GM12892 (cell line): ENCODE measurements around the gene EXD3.
A peak's percentile ranks its signal among the peaks of the same experiment; 100 is the strongest.
"Not testable (repeated sequence)": the region's sequence is repeated elsewhere in the genome, so short reads cannot be mapped to it uniquely, and the experiment has no call there.

Experiments
- DNase-seq: peaks from one replicate; pipeline ENCODE4 v3.0.0; 2011; ENCODE audit not compliant: insufficient read length
- FAIRE-seq: peaks from 2 replicates; lab custom pipeline; 2011; peaks lifted over from hg19 to GRCh38; lab: Jason Lieb, UNC
- POLR2A ChIP-seq: IDR thresholded peaks from 2 replicates; pipeline ENCODE4 v1.6.1; 2011; ENCODE audit warnings: low read depth, low read length, control low read depth
- POLR2AphosphoS5 ChIP-seq: IDR thresholded peaks from 2 replicates; pipeline ENCODE4 v1.6.1; 2011; ENCODE audit warnings: low read depth, low read length, control low read depth
- TAF1 ChIP-seq: IDR thresholded peaks from 2 replicates; pipeline ENCODE4 v1.6.1; 2011; ENCODE audit warnings: low read depth, mild to moderate bottlenecking, control low read depth, low read length, borderline replicate concordance

EXD3 gene

DNA sequence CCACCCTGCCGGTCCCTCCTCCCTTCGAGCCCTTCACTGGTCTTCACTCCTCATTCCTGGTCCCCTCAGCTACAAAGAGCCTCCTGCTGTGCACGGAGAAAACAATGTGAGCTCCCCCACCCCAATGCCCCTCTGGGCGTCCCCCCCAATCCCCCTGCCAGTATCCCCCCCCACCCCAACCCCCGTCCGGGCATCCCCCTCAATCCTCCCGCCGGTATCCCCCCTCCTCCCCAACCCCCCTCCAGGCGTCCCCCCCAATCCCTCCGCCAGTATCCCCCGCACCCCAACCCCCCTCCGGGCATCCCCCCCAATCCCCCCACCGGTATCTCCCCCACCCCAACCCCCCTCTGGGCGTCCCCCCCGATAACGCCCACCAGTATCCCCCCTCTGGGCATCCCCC, 42.8 kb downstream of the EXD3 start:
- no peak for TF ChIP-seq TAF1
- DNase-seq = no peak
- no peak for FAIRE-seq

DNA sequence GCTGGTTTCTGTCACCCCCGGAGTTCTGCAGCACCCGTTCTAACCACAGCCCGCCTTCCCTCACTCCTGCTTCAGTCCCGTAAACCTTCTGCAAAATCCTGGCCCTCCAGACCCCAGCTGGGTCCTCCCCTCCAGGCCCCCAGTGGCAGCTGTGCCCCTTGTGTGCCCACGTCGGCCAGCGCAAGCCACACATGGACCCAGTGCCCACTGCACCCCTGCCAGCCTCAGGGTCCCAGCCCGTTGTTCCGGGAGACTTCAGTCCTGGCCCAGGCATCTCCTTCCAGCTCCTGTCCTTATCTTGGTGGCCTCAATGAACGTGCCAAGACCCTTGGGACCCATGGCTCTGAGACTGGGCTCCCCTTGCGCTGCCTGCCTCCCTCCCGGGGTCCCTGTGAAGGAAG, 43.2 kb downstream of the EXD3 start:
- no peak for FAIRE-seq
- no peak for DNase-seq
- TF ChIP-seq POLR2A (no peak), TAF1 (no peak), POLR2AphosphoS5 (no peak)

DNA sequence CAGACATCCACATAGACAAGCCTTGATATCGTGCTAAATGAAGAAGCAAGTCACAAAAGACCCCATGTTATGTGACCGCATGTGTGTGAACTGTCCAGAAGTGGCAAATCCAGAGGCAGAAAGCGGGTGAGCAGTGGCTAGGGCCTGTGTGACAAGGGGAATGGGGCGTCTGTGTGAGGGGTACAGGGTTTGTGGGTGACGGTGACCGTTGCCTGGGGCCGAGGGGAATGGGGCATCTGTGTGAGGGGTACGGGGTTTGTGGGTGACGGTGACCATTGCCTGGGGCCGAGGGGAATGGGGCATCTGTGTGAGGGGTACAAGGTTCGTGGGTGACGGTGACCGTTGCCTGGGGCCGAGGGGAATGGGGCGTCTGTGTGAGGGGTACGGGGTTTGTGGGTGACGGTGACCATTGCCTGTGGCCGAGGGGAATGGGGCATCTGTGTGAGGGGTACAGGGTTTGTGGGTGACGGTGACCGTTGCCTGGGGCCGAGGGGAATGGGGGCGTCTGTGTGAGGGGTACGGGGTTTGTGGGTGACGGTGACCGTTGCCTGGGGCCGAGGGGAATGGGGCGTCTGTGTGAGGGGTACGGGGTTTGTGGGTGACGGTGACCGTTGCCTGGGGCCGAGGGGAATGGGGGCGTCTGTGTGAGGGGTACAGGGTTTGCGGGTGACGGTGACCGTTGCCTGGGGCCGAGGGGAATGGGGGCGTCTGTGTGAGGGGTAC, 44.1 kb downstream of the EXD3 start:
- not testable (repeated sequence) for DNase-seq
- peak; percentile 42 for FAIRE-seq

DNA sequence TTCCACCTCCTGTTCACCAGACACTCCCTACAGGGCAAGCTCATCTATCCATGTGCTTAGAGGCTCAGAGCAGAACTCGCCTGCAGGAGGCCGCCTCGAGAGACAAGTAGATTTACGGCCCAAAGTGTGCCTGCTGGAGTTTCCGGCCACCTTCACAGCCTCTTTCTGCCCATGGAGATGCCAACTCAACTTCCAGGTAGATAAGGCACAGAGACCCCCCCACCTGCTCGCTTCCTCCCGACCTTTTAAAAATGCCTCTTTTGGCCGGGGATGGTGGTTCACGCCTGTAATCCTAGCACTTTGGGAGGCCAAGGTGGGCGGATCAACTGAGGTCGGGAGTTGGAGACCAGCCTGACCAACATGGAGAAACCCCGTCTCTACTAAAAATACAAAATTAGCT, 46.6 kb downstream of the EXD3 start:
- DNase-seq = no peak
- TF ChIP-seq POLR2AphosphoS5 = no peak
- TF ChIP-seq POLR2A = no peak
- TF ChIP-seq TAF1 = no peak
- FAIRE-seq = no peak

DNA sequence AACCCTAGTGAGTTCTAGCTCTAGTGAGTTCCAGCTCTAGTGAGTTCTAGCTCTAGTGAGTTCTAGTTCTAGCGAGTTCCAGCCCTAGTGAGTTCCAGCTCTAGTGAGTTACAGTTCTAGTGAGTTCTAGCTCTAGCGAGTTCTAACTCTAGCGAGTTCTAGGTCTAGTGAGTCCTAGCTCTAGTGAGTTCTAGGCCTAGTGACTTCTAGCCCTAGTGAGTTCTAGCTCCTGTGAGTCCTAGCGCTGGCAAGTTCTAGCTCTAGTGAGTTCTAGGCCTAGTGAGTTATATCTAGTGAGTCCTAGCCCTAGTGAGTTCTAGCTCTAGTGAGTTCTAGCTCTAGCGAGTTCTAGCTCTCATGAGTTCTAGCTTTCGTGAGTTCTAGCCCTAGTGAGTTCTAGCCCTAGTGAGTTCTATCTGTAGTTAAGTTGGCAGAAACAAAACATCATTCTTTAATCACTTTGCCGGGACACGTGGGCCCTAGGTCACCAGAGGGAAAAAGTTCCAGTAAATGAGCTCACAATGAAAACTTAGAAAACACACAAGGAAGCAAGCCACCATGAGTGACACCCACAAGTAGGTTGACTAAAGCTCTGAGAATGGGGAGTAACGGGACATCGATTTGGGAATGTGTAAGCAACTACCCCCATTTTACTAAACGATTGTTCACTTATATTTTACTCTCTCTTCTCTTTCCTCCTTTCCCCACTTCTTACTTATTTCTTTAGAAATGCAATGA, 47.5 kb downstream of the EXD3 start:
- TF ChIP-seq POLR2A (no peak), POLR2AphosphoS5 (no peak), TAF1 (no peak)
- DNase-seq (no peak), FAIRE-seq (no peak)

DNA sequence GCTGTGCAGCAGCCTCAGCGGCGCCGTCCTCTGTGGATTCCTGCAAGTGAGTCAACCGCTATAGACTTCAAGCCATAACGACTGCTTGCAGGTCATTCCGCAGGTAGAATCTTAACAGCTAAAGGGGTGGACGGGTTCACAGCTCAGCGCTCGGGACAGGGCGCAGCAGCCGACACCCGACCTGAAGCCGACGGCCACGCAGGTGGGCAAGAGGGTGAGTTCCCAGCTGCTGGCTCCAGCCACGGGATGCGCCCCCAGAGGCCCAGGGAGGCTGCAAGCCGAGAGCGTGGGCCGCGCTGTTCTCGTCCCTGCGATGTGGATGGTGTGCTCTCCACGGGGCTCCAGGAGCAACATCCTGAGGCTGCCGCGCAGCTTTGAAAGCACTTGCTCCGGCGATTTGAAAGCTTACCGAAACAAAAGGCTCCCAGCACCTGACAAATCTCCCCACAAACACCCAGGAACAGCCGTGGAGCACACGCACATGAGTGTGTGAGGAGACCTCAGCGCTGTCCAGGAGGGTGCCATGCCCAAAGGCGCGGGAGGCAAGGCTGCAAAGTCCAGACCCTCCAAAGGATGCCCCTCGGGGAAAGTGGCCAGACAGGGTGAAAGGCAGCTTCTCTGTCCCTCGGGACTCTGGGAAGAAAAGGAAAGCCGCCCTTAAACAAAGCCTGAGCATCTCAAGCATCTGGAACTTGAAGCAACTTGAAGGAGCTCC, 48.7 kb downstream of the EXD3 start:
- TF ChIP-seq POLR2AphosphoS5 (no peak), POLR2A (no peak), TAF1 (no peak)
- DNase-seq (no peak), FAIRE-seq (no peak)

DNA sequence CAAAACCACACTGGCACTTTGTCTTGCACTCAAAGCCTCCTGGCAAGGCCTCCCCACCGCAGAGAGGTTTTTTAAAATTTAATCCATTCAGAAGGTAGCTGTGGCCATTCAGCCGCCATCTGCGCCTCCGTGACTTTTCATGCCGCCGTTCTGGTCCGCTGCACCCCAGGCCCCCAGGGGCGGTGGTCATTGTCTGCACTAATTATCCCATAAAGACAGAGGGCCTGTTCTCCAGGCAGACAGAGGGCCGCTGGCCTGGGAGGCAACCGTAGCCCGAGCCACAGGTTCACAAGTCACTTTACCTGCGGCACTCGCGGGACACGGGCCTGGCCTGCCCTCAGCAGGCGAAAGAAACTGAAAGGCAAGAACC, 49.4 kb downstream of the EXD3 start:
- DNase-seq (no peak), FAIRE-seq (no peak)
- TF ChIP-seq TAF1 = no peak
- no peak for TF ChIP-seq POLR2AphosphoS5
- no peak for TF ChIP-seq POLR2A

DNA sequence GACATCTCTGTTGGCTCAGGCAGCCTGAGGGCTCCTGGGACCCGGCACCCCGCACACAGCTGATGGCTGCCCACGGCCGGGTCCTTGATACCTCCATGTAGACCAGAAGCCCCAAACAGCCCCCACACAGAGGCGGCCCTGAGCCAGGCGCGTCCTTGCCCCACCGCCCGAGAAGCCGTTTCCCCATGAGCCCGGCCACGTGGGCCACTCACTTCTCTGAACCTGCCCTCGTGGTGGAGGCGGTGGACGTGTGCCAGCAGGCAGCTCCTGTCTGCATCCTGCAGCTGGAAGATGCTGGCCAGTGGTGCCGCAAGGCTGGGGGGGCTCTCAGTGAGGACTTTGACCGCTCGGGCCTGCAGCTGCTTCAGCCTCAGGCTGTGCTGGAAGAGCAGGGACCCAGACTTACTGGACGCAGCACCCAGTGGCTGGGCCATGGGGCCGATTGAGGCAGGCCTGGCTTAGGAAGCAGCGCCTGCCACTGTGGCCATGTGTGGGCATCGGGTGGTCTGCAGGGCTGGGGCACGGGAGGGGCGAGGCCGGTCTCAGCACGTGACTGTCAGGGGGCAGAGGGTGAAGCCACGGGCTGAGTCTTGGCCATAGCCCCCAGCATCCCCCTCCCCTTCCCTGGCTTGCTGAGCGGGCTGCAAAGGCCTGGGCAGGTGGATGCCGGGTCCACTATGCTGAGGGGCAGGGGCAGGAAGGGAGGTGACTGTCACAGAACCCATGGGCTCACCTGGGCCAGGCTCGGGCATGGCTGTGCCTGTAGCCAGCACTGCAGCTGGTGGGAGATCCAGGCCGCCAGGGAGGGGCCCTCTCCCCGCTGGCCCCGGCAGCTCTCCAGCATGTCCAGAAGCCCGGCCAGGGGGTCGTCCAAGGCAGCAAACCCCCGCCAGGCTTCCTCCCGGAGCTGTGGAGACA, 50.0 kb downstream of the EXD3 start:
- FAIRE-seq = no peak
- TF ChIP-seq POLR2A = no peak
- no peak for TF ChIP-seq TAF1
- no peak for TF ChIP-seq POLR2AphosphoS5

DNA sequence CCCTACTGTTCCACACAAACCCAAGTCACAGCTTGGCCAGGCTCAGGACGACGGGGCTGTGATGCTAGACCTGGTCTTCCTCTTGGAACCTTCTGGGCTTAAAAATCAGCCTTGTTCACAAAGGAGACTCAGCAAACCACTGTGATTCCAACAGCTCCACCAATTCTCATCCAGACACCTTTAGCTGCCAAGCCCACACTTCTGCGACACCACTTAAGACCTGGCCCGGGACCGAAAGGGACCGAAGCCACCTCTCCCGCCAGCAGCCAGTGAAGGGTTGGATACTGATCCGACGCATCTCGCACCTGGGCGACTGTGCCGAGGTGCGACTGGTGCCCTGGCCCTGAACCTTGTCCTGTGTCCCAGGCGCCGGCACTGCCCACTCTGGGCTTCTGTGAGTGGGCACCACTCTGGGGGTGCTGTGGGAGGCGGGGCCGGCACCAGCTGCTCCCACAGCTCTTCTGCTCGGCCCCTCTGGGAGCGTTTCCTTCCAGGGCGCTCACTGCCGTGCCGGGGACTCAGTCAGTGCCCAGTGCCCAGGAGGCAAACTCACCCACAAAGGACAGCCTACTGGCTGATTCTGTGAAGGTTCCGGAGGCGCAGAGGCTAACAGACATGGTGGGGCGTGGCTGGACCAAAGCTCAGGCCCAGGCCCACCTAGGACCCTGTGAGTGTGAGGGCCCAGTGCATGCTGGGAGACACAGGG, 50.9 kb downstream of the EXD3 start:
- no peak for FAIRE-seq
- no peak for DNase-seq
- TF ChIP-seq TAF1 (no peak), POLR2A (no peak), POLR2AphosphoS5 (no peak)

More for the DNA sequence above, 50.0 kb downstream of the EXD3 start:
- DNase-seq = no peak

DNA sequence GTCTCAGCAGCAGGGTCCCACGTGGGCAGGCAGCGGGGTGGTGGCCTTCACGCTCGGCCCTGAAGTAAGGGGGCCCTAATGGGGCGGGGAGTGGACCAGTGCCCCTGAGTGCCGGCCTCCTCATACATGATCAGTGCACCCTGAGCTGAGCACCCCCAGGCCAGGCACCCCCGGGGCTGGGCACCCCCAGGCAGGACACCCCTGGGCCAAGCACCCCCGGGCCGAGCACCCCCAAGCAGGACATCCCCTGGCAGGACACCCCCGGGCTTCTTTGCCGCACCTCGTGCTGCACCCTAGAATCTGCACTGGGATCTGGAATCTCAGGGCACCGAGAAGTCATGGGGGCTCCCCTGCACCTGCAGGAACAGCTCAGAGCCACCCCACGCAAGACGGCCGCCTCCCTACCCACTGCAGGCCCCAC, 51.4 kb downstream of the EXD3 start:
- no peak for TF ChIP-seq TAF1
- TF ChIP-seq POLR2AphosphoS5 = no peak
- TF ChIP-seq POLR2A = no peak
- FAIRE-seq = no peak
- no peak for DNase-seq

DNA sequence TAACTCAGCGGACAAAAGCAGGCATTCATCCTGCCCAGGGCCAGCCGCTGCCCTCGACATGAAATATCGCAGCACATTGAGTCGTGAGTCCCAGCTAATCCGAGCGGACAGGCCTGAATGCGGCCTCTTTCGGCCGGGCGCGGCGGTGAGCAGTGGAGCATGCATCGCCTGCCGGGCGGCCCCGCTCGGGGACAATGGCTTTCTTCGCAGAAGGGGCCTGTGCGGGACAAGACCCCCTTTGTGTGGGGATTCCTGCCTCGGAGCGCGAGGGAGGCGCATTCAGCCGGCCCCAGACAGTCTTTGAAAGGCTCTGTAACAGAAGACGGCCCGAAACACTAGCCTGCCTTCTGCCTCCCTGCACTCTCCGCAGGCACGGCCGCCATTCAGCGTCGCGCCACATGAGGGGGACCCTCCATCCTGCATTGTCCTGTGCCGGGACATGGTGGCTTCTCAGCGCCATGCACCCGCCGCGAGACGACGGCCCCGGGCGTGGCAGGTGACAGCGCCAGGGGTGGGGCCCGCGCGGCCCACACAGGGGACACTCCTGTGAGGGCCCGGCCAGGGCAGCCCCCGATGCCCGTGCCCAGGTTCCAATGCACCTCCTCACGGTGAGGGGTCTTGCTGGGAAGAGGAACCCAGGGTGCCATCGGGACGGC, 52.0 kb downstream of the EXD3 start:
- FAIRE-seq (no peak), DNase-seq (no peak)
- TF ChIP-seq TAF1 (no peak), POLR2A (no peak), POLR2AphosphoS5 (no peak)
